GM18507 (cell line): ENCODE results near the gene PROM2.
"Not testable (repeated sequence)": the region's sequence is repeated elsewhere in the genome, so short reads cannot be mapped to it uniquely, and the experiment has no call there.

Experiments used
- DNase-seq: peaks from one replicate; pipeline ENCODE4 v3.0.0; 2011; ENCODE audit warnings: low read depth; ENCODE audit not compliant: insufficient read length; ENCODE audit errors: extremely low spot score
- FAIRE-seq: peaks from 2 replicates; lab custom pipeline; 2011; peaks lifted over from hg19 to GRCh38; lab: Jason Lieb, UNC

PROM2 gene

GRCh38 chr2:95274291-95275150 lies at the start of gene PROM2:
Gene PROM2, plus strand, starts transcription at chr2:95274449. Its CDS starts 137 bp downstream, at chr2:95274586.
- FAIRE-seq (no peak), DNase-seq (no peak)

GRCh38 chr2:95225658-95226057 lies 48.6 kb upstream of the PROM2 start:
- FAIRE-seq = no peak
- no peak for DNase-seq

GRCh38 chr2:95231723-95232122 lies 42.5 kb upstream of the PROM2 start:
- peak; percentile 4 for DNase-seq
- no peak for FAIRE-seq

GRCh38 chr2:95232232-95232631 lies 42.0 kb upstream of the PROM2 start:
- no peak for FAIRE-seq
- DNase-seq = no peak

GRCh38 chr2:95234286-95234785 lies 39.9 kb upstream of the PROM2 start:
- DNase-seq (no peak), FAIRE-seq (no peak)

GRCh38 chr2:95234816-95235215 lies 39.4 kb upstream of the PROM2 start:
- no peak for DNase-seq
- FAIRE-seq = no peak

GRCh38 chr2:95238131-95238530 lies 36.1 kb upstream of the PROM2 start:
- DNase-seq (no peak), FAIRE-seq (no peak)

- FAIRE-seq (no peak), DNase-seq (no peak)
Measured at GRCh38 chr2:95240091-95240490, 34.2 kb upstream of the PROM2 start.

- no peak for FAIRE-seq
Measured at GRCh38 chr2:95240556-95240955, 33.7 kb upstream of the PROM2 start.

GRCh38 chr2:95242084-95242483 lies 32.2 kb upstream of the PROM2 start:
- not testable (repeated sequence) for FAIRE-seq, DNase-seq

More at GRCh38 chr2:95240556-95240955, 33.7 kb upstream of the PROM2 start:
- no peak for DNase-seq

- no peak for FAIRE-seq
- DNase-seq = no peak
Measured at GRCh38 chr2:95258271-95258670, 16.0 kb upstream of the PROM2 start.

- DNase-seq (no peak), FAIRE-seq (no peak)
Measured at GRCh38 chr2:95260028-95261023, 13.9 kb upstream of the PROM2 start.

GRCh38 chr2:95261602-95262001 lies 12.6 kb upstream of the PROM2 start:
- FAIRE-seq (no peak), DNase-seq (no peak)

- no peak for FAIRE-seq
- DNase-seq = no peak
Measured at GRCh38 chr2:95262896-95263542, 11.2 kb upstream of the PROM2 start.

GRCh38 chr2:95264624-95265023 lies 9.6 kb upstream of the PROM2 start:
- FAIRE-seq (no peak), DNase-seq (no peak)

- no peak for DNase-seq
- FAIRE-seq = no peak
Measured at GRCh38 chr2:95265182-95265581, 9.1 kb upstream of the PROM2 start.

- DNase-seq (no peak), FAIRE-seq (no peak)
Measured at GRCh38 chr2:95266781-95267430, 7.3 kb upstream of the PROM2 start.

- FAIRE-seq (no peak), DNase-seq (no peak)
Measured at GRCh38 chr2:95267458-95268210, 6.6 kb upstream of the PROM2 start.
